HG02623 (cell line): Measurements from ENCODE around the gene COL16A1.
"Not testable (repeated sequence)": the region's sequence is repeated elsewhere in the genome, so short reads cannot be mapped to it uniquely, and the experiment has no call there.

ENCODE experiments used
- ATAC-seq: cut with Tn5 transposase; IDR thresholded peaks from one replicate; pipeline ENCODE4 v1.9.1; 2021; ENCODE audit warnings: moderate library complexity; ENCODE audit not compliant: unreplicated experiment

COL16A1 gene

GRCh38 chr1:31707059-31707600 is 3.3 kb upstream of the COL16A1 start:
- ATAC-seq, result not testable (repeated sequence)

GRCh38 chr1:31706384-31707058 is 2.7 kb upstream of the COL16A1 start:
- ATAC-seq, result no peak

- no peak for ATAC-seq
Observed at GRCh38 chr1:31705080-31705866, 1.5 kb upstream of the COL16A1 start.

- no peak for ATAC-seq
Observed at GRCh38 chr1:31704271-31705079, 658 bp upstream of the COL16A1 start.

GRCh38 chr1:31702836-31703404 is 897 bp downstream of the COL16A1 start:
- ATAC-seq, result no peak

- no peak for ATAC-seq
Observed at GRCh38 chr1:31701091-31701736, 2.6 kb downstream of the COL16A1 start.

- ATAC-seq, result no peak
Observed at GRCh38 chr1:31700468-31701090, 3.2 kb downstream of the COL16A1 start.

- ATAC-seq, result no peak
Observed at GRCh38 chr1:31699341-31699891, 4.4 kb downstream of the COL16A1 start.

GRCh38 chr1:31697369-31697984 is 6.3 kb downstream of the COL16A1 start:
- ATAC-seq, result no peak

GRCh38 chr1:31696242-31696641 is 7.6 kb downstream of the COL16A1 start:
- ATAC-seq, result no peak

- ATAC-seq, result no peak
Observed at GRCh38 chr1:31695327-31695726, 8.5 kb downstream of the COL16A1 start.

GRCh38 chr1:31694964-31695313 is 8.9 kb downstream of the COL16A1 start:
- ATAC-seq, result no peak

- no peak for ATAC-seq
Observed at GRCh38 chr1:31694069-31694963, 9.5 kb downstream of the COL16A1 start.

GRCh38 chr1:31693231-31693630 is 10.6 kb downstream of the COL16A1 start:
- no peak for ATAC-seq

GRCh38 chr1:31691951-31692350 is 11.9 kb downstream of the COL16A1 start:
- no peak for ATAC-seq

- no peak for ATAC-seq
Observed at GRCh38 chr1:31691446-31691845, 12.4 kb downstream of the COL16A1 start.

- no peak for ATAC-seq
Observed at GRCh38 chr1:31690921-31691320, 12.9 kb downstream of the COL16A1 start.

GRCh38 chr1:31689854-31690253 is 14.0 kb downstream of the COL16A1 start:
- ATAC-seq, result no peak
